Measurements from ENCODE around the gene SLX9. TPM values are rescaled to one million over a fixed set of nuclear protein-coding genes. Genes with fewer than 3 reads are reported as not detected.

Gene SLX9
- total RNA-seq, 4 donors from 2014 or later = 20.8 to 59.3 (median 27.6) TPM

DNA sequence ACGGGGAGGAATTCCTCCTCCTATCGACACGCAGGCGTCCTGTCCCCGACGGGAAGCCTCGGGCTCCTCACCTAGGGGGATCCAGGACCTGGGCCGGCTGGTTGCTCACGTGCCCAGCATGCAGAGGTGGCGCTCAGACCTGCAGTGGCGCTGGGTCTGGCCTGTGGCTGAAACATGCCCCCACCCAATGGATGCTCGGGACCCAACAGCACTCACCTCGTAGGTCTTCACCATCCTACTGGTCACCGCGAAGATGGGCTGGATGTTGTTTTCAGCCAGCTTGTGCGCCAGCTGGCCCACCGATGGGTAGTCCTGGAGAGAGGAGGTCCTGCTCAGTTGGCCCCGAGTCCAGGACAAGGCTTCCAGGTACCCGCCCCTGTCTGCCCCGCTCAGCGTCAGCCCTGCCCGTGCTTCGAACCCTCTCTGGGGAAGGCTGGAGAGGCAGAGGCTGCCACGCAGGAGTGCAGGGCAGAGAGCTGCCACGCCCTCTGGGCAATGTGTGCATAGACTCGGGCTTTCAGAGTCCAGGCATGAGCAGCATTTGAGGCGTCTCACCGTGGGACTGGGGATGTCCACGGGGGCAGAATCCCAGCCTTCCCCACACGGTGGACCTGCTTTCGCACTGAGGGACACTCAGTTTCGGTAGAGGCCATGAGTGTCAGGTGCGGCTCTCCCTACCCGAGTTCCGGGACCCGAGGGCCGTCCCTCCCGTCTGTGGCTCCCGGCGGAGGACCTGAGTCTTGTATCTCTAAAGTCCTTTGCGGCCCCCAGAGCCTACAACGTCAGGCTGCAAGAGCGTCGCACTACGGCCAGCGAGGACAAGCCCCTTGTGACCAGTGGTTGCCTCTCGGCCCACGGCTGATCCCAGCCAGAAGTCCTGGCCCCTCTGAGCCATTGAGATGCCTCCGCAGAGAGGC lies 40.7 kb upstream of the SLX9 start:
- DNase-seq (ENCODE audit: extremely low spot score) = no peak
- Histone ChIP-seq H3K4me3 (no peak overlapping the region), H3K4me1 (no peaks in the 10 kb centered on the region), H3K9me3 (no peaks in the 10 kb centered on the region), H3K36me3 (peaks cover 0 to 17% (median 0%) of the 10 kb centered on the region in 4 donors), H3K27ac (replicated peaks in 1 of 4) (no peak overlapping the region), H3K27me3 (no peaks in the 10 kb centered on the region)
- intact Hi-C loops (cut with DNase I) = no loop called here
- TF ChIP-seq POLR2A (IDR thresholded peaks at IDR 0.05; ENCODE audit: low read depth) (no peak), CTCF (IDR thresholded peaks at IDR 0.05) (no peak), EP300 (IDR thresholded peaks at IDR 0.05) (no peak), POLR2AphosphoS5 (IDR thresholded peaks at IDR 0.05) (no peak)
- 83% methylated on average over 10 of the region's 49 CpGs for WGBS

DNA sequence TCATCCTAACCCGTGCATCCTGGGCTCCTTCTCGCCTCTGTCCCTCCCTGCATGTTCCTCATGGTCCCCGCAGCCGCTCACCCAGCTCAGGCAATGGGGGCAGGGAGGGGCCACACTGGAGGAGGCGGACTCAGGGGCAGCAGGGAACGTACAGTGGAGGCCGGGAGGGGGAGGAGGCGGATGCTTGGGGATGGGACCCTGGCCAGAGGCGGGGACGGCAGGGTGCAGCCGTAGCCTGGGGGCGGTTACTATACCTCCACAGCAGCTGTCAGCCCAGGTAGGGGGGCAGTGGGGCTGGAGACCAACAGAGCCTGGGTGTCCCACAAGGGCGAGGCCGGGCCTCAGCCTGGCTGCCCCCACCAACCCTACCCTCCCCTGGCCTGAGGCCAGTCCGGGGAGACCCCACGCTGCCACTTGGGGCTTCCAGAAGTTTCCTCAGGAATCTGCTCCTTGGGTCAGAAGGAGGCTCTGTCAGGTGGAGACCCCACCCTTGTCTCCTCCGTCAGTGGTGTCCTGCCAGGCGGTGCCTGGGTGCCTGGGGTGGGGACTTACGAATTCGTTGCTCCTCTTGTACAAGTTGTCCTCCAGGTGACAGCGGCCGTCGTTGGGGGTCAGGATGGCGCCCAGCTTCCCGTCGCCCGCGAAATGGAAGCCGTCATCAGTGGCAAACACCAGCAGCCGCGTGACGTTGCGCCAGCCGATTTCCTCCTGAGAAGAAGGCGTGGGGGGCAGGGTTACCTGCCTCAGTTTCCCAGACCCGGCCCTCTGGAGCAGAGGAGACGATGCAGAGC lies 39.9 kb upstream of the SLX9 start:
- Histone ChIP-seq H3K27ac (replicated peaks in 1 of 4) (no peak overlapping the region), H3K9me3 (no peaks in the 10 kb centered on the region), H3K27me3 (no peaks in the 10 kb centered on the region), H3K36me3 (peaks cover 0 to 17% (median 0%) of the 10 kb centered on the region in 4 donors), H3K4me3 (no peak overlapping the region), H3K4me1 (peaks cover 0 to 2% (median 0%) of the 10 kb centered on the region in 4 donors)
- TF ChIP-seq POLR2A (IDR thresholded peaks at IDR 0.05; ENCODE audit: low read depth) (no peak), POLR2AphosphoS5 (IDR thresholded peaks at IDR 0.05) (no peak), CTCF (IDR thresholded peaks at IDR 0.05) (no peak), EP300 (IDR thresholded peaks at IDR 0.05) (no peak)
- no peak for DNase-seq (ENCODE audit: extremely low spot score)
- intact Hi-C loops (cut with DNase I) = no loop called here
- WGBS = 91% methylated on average over 28 of the region's 37 CpGs

- H3K4me1 ChIP-seq = peaks cover 0 to 9% (median 2%) of the 10 kb centered on the region in 4 donors
- no peak overlapping the region for H3K4me3 ChIP-seq
- no peak for DNase-seq (ENCODE audit: extremely low spot score)
- no peaks in the 10 kb centered on the region for H3K27me3 ChIP-seq
- peaks cover 0 to 17% (median 0%) of the 10 kb centered on the region in 4 donors for H3K36me3 ChIP-seq
- H3K27ac ChIP-seq (replicated peaks in 1 of 4) = no peak overlapping the region
- 88% methylated on average over 24 of the region's 28 CpGs for WGBS
- intact Hi-C loops (cut with DNase I) = no loop called here
- TF ChIP-seq POLR2AphosphoS5 (IDR thresholded peaks at IDR 0.05) (no peak), POLR2A (IDR thresholded peaks at IDR 0.05; ENCODE audit: low read depth) (no peak), EP300 (IDR thresholded peaks at IDR 0.05) (no peak)
- H3K9me3 ChIP-seq = no peaks in the 10 kb centered on the region
Measured at GRCh38 chr21:44900559-44901251, 39.1 kb upstream of the SLX9 start.

DNA sequence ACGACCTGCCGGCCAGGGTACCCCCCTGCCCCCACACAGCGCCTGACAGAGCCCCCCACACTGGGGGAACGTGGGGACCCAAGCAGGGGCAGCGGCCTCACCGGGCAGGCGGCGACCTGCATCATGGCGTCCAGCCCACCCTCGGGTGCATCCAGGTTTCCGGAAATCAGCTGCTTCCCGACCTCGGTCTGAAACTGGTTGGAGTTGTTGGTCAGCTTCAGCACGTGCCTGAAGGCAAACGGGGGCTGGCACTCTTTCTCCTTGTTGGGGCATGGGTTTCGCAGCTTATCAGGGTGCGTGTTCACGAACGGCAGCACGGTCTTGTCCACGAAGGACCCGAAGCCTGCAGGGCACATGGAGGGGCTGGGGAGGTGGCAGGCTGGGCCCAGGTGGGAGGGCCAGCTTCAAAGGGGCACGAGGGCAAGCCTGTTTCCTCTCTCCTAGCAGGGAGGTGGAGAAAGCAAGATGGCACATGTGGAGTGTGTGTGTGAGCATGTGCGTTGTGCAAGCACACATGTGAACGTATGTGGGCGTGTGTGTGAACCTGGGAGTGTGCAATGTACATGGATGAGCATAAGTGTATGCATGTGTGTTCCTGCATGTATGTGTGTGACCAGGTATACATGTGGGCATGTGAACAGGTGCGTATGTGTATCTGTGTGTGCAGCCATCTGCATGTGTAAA lies 38.3 kb upstream of the SLX9 start:
- TF ChIP-seq EP300 (IDR thresholded peaks at IDR 0.05) (no peak), POLR2AphosphoS5 (IDR thresholded peaks at IDR 0.05) (no peak), CTCF (IDR thresholded peaks at IDR 0.05) (no peak), POLR2A (IDR thresholded peaks at IDR 0.05; ENCODE audit: low read depth) (no peak)

More for the DNA sequence above, 38.3 kb upstream of the SLX9 start:
- H3K9me3 ChIP-seq = no peaks in the 10 kb centered on the region
- peaks cover 0 to 17% (median 3%) of the 10 kb centered on the region in 4 donors for H3K4me1 ChIP-seq
- H3K4me3 ChIP-seq = no peak overlapping the region
- H3K27me3 ChIP-seq = no peaks in the 10 kb centered on the region
- no peak for DNase-seq (ENCODE audit: extremely low spot score)
- H3K27ac ChIP-seq (replicated peaks in 1 of 4) = no peak overlapping the region
- H3K36me3 ChIP-seq = peaks cover 0 to 17% (median 0%) of the 10 kb centered on the region in 4 donors
- intact Hi-C loops (cut with DNase I) = no loop called here
- WGBS = 95% methylated on average over 22 of the region's 27 CpGs

Measured in esophagus muscularis mucosa (tissue), 4 donors.